Measurements from ENCODE around the gene HNMT.

Gene HNMT

DNA sequence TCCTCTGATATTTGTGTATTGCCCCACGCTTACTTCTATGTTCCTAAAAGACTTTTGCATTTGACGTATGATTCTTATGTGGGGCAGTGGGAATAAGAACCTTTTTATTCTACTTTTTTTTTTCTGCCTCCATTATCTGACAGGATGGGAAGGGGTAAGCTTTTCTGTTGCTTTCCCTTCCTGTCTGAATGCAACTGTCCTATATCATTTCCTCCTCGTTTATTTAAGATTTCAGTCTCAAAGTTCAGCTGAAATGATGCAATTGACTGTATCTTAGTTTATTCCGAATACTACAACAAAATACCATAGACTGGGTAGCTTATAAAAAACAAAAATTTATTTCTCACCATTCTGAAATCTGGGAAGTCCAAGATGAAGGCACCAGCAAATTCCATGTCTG lies 24.1 kb upstream of the HNMT start:
- H3K27ac ChIP-seq: no peak overlapping the region
- TF ChIP-seq ZFX (IDR thresholded peaks at IDR 0.05) (no peak), CTCF (conservative IDR thresholded peaks at IDR 0.05) (no peak)

DNA sequence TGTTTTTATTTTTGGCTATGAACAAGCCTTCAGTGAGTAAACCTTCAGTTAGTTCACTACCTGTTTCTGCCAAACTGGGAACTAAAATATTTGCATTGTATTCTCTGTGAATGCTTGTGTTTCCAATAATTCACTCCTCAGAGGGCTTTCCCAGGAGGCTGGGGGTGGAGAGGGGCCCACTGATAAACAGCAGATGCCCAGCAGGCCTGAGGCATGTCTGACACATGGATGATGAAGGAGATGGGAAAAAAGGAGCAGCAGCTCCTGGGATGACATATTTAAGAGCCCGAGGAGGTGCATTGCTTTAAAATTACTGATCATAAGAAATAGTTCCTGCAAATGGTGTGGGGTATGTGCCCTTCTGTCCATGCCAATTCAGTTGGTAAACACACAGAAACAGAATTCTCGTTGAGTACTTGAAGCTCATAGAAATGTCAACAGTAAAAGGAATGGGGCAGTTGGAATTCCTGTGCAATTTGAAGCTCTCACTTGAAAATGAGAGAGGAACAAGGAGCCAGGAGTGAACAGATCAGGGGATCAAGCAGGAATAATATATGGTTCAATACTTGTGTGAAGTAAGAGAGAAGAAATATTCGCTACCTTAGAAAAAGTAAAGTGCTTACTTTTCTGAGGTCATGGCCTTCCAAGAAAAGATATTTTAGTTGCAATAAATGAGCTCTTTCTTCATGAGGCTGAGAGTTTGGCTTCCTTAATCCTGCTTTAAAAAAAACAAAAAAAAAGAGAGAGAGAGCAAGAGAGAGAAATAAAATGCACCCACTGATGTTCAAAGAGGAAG lies 22.0 kb upstream of the HNMT start:
- H3K27ac ChIP-seq: no peak overlapping the region
- no peak for TF ChIP-seq ZFX (IDR thresholded peaks at IDR 0.05)
- no peak for TF ChIP-seq CTCF (conservative IDR thresholded peaks at IDR 0.05)

DNA sequence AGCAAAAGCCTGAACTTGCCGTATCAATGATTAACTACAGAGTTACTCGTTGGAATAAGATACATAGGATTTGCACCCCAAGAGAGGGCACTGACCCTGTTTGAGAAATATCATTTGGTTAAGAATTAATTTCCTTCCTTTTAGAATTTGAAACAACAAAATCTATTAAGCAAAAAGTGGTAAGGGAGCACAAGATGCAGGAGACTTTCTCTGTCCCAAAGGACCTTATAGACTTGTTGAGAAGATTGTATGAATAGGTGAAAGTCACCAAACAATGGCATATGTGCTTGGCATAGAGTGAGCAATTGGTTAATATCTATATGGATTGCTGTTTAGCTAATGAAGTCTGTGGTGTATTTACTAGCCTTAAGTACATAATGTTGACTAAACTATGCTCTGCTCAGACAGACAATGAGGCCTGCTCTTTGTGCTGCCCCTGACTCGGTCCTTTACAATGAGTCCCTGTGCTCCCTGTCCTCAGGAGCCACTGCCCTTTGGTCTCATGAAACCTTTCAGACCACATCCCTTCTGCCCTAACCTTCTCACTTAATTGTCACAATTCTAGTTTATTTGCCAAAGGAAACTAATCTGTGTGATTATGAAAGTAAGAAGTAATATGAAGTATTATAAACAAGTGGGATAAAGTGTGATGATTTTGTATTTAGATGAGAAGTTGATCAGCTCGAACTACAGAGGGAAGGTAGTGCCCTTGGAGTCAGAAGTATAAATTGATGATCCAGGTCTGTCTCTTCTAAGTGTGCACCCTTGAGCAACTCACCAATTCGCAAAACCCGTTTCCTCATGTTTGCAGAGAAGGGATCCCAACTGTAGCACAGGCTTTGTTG lies 21.2 kb upstream of the HNMT start:
- no peak overlapping the region for H3K27ac ChIP-seq
- TF ChIP-seq ZFX (IDR thresholded peaks at IDR 0.05) (no peak), CTCF (conservative IDR thresholded peaks at IDR 0.05) (no peak)

GRCh38 chr2:137943678-137944347 lies 20.5 kb upstream of the HNMT start:
- no peak overlapping the region for H3K27ac ChIP-seq
- TF ChIP-seq CTCF (conservative IDR thresholded peaks at IDR 0.05) (peak; percentile 37), ZFX (IDR thresholded peaks at IDR 0.05) (no peak)

DNA sequence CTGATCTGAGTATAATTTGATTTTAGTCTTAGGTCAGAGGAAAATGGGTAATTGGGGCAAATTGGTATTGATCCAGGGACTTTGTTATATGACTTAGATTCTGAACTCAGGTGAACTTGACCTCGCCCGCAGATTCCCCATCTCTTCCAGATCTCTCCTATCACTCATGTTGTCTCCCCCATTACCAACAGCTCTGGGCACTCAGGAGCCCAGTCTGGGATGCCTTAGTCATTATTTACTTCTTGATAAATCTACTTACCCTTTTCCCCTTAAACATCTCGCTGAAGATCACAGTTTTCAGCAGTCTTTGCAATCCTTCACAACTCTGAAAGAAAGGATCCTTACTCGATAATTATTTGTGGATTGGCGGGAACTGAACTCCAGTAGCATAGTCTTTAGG lies 19.6 kb upstream of the HNMT start:
- TF ChIP-seq ZFX (IDR thresholded peaks at IDR 0.05): no peak
- no peak for TF ChIP-seq CTCF (conservative IDR thresholded peaks at IDR 0.05)
- H3K27ac ChIP-seq: no peak overlapping the region

GRCh38 chr2:137945229-137945628 lies 19.0 kb upstream of the HNMT start:
- TF ChIP-seq ZFX (IDR thresholded peaks at IDR 0.05) (no peak), CTCF (conservative IDR thresholded peaks at IDR 0.05) (no peak)
- H3K27ac ChIP-seq: no peak overlapping the region

DNA sequence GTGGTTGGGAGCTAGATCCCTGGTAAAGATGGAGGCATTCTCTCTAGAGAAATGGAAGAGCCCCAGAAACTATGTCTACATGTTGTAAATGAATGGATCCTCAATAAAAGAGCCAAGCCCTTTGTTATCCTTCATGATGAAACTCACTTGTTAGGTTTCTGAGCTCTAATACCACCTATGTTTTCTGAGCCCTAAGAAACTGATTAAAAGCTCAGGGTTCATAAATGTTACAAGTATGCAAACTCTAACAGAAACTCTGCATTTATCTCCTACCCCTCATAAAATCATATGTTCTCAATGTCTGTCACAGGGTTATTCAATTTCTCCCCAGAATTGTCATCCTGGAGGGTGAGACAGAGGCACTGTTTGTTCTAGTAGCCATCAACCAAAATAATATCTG lies 18.0 kb upstream of the HNMT start:
- H3K27ac ChIP-seq: no peak overlapping the region
- TF ChIP-seq CTCF (conservative IDR thresholded peaks at IDR 0.05) (no peak), ZFX (IDR thresholded peaks at IDR 0.05) (no peak)
